Pancreas (tissue), 10 donors: ENCODE data around the gene COL2A1. TPM values are rescaled to one million over a fixed set of nuclear protein-coding genes. Genes with fewer than 3 reads are reported as not detected.

Source experiments
- ATAC-seq, 4 donors: fragments of 200-7000 bp; cut with Tn5 transposase; one replicate each; pipeline versions ENCODE4 v1.8.0 to v1.9.1; 2020; ENCODE audit warnings: mild to moderate bottlenecking in 4 of 4, moderate library complexity in 4 of 4
- DNase-seq, 6 donors: peaks; one replicate each; pipeline ENCODE4 v3.0.0-alpha.2; 2020
- FAIRE-seq: peaks from 2 replicates; lab custom pipeline; 2012; peaks lifted over from hg19 to GRCh38; lab: Jason Lieb, UNC
- H3K27ac ChIP-seq, 4 donors: fragments of 200-600 bp; sonication (generic); 1 replicate in 3 of 4; 2 replicates in 1 of 4; pipeline versions ENCODE4 v1.5.0 to v1.8.0; 2020
- H3K27me3 ChIP-seq, 4 donors: fragments of 200-600 bp; one replicate each; pipeline ENCODE4 v1.8.0; 2021
- H3K36me3 ChIP-seq, 3 donors: fragments of 200-600 bp; sonication (generic) in 1 of 3; one replicate each; pipeline versions ENCODE4 v1.5.0 to v1.8.0; 2020 to 2021
- H3K4me1 ChIP-seq, 3 donors: fragments of 200-600 bp; one replicate each; pipeline ENCODE4 v1.8.0; 2021
- H3K4me3 ChIP-seq, 4 donors: fragments of 200-600 bp; sonication (generic) in 2 of 4; one replicate each; pipeline versions ENCODE4 v1.5.0 to v1.8.0; 2020 to 2021
- H3K9me3 ChIP-seq, 4 donors: fragments of 200-600 bp; one replicate each; pipeline ENCODE4 v1.8.0; 2021
- CTCF ChIP-seq, 4 donors: fragments of 200-600 bp; sonication (generic) in 3 of 4; IDR thresholded peaks; one replicate each; pipeline versions ENCODE4 v1.5.0 to v1.8.0; 2021; ENCODE audit warnings: antibody characterized with exemption in 4 of 4
- whole genome bisulfite sequencing, 2 donors: extraction: QIAGEN DNeasy Blood & Tissue Kit; methylation state at CpG; one replicate each; pipeline ENCODE4 v1.1.7; 2013; 5-methylcytosine and 5-hydroxymethylcytosine counted together
- intact Hi-C, 3 donors: fragments of 100-400 bp; cut with DNase I; formaldehyde crosslinking; loops; one replicate each; pipeline versions ENCODE4 v1.11.1 to v1.14.2; 2022
- polyA plus RNA-seq, 2 donors: library from polyadenylated mRNA; stranded (reverse); fragments of 200-250 nt; gene quantifications; one replicate each; pipeline ENCODE4 v1.2.3, GENCODE V29; 2013
- total RNA-seq, 6 donors: library from RNA; stranded (reverse); fragmentation: NEBNext Ultra II Directional in 4 of 6; extraction: Animal tissue kit (Norgen Biotek cat#: 25700) in 4 of 6; gene quantifications; one replicate each; pipeline versions ENCODE4 v1.2.1 to v1.2.4, GENCODE V29; 2021 to 2023
- donor health status: healthy with polysubstance abuse.
- donor health status: DM: no; HTN: no; CAD: no; lungs with moderate emphysema.
- donor health status: DM: no; HTN: no; CAD: no.
- donor health status: control.
- donor health status: control.
- donor health status: Bipolar disorder and iron deficiency.
- donor health status: DM: yes; HTN: yes; CAD: no.
- donor health status: DM: no; HTN: no; CAD: no.
- donor health status: DM: no; HTN: no; CAD: no.
- donor health status: DM: yes; HTN: yes; CAD: no.

COL2A1 gene
- total and polyA plus RNA-seq, 8 donors, result 0.04 to 0.12 (median 0.06) TPM; not detected in 5

GRCh38 chr12:47978598-47978873 is 25.7 kb downstream of the COL2A1 start:
- Histone ChIP-seq H3K4me1 (no peaks in the 10 kb centered on the region), H3K36me3 (no peaks in the 10 kb centered on the region), H3K27me3 (no peaks in the 10 kb centered on the region), H3K27ac (no peak overlapping the region), H3K4me3 (no peak overlapping the region), H3K9me3 (no peaks in the 10 kb centered on the region)
- ATAC-seq, result no peak
- intact Hi-C loops, result no loop called here
- TF ChIP-seq CTCF (IDR thresholded peaks at IDR 0.05), result no peak
- 63 to 82% methylated on average over 7 of the region's 7 CpGs for WGBS, 2 donors
- no peak for DNase-seq
- no peak for FAIRE-seq

- Histone ChIP-seq H3K36me3 (no peaks in the 10 kb centered on the region), H3K27me3 (no peaks in the 10 kb centered on the region), H3K9me3 (no peaks in the 10 kb centered on the region), H3K4me3 (no peak overlapping the region), H3K4me1 (no peaks in the 10 kb centered on the region), H3K27ac (no peak overlapping the region)
- no peak for ATAC-seq
- no peak for DNase-seq
- 75 to 81% methylated on average over 18 of the region's 18 CpGs for WGBS, 2 donors
- FAIRE-seq, result no peak
- intact Hi-C loops, result no loop called here
- no peak for TF ChIP-seq CTCF (IDR thresholded peaks at IDR 0.05)
Measured at GRCh38 chr12:47977772-47978597, 26.3 kb downstream of the COL2A1 start.

GRCh38 chr12:47977046-47977771 is 27.1 kb downstream of the COL2A1 start:
- no peak for ATAC-seq
- Histone ChIP-seq H3K9me3 (no peaks in the 10 kb centered on the region), H3K27ac (no peak overlapping the region), H3K27me3 (no peaks in the 10 kb centered on the region), H3K4me1 (no peaks in the 10 kb centered on the region), H3K4me3 (no peak overlapping the region), H3K36me3 (no peaks in the 10 kb centered on the region)
- TF ChIP-seq CTCF (IDR thresholded peaks at IDR 0.05), result no peak
- intact Hi-C loops, result no loop called here
- no peak for DNase-seq
- WGBS, 2 donors, result 76 to 80% methylated on average over 12 of the region's 12 CpGs
- FAIRE-seq, result no peak

- FAIRE-seq (no peak), ATAC-seq (no peak), DNase-seq (no peak)
- H3K4me3 ChIP-seq, result no peak overlapping the region
- WGBS, 2 donors, result 81 to 85% methylated on average over 11 of the region's 11 CpGs
- no peak overlapping the region for H3K27ac ChIP-seq
- H3K36me3 ChIP-seq, result no peaks in the 10 kb centered on the region
- no peaks in the 10 kb centered on the region for H3K27me3 ChIP-seq
- no peaks in the 10 kb centered on the region for H3K4me1 ChIP-seq
- no peak for TF ChIP-seq CTCF (IDR thresholded peaks at IDR 0.05)
- H3K9me3 ChIP-seq, result no peaks in the 10 kb centered on the region
- intact Hi-C loops, result no loop called here
Measured at GRCh38 chr12:47975816-47976215, 28.5 kb downstream of the COL2A1 start.
